WERI-Rb-1 (cell line): ENCODE results near the gene ADGRD2.

ENCODE experiments used
- DNase-seq: peaks from one replicate; pipeline ENCODE4 v3.0.0-alpha.2; 2020
- H3K27ac ChIP-seq: fragments of 250-450 bp; sonication (Bioruptor Pico); 2 replicates; pipeline ENCODE4 v1.5.1; 2020; ENCODE audit warnings: mild to moderate bottlenecking, moderate library complexity
- H3K27me3 ChIP-seq: fragments of 250-450 bp; sonication (Bioruptor Pico); 2 replicates; pipeline ENCODE4 v1.5.1; 2021; ENCODE audit warnings: mild to moderate bottlenecking, low read depth, moderate library complexity; ENCODE audit not compliant: insufficient read depth, severe bottlenecking
- H3K36me3 ChIP-seq: fragments of 250-450 bp; sonication (Bioruptor Pico); 2 replicates; pipeline ENCODE4 v1.5.1; 2020; ENCODE audit warnings: mild to moderate bottlenecking, moderate library complexity
- H3K4me3 ChIP-seq: 2 replicates; pipeline ENCODE4 v1.5.1; 2011; ENCODE audit warnings: low read depth, mild to moderate bottlenecking, control low read depth, low read length
- H3K9me3 ChIP-seq: fragments of 250-450 bp; sonication (Bioruptor Pico); 2 replicates; pipeline ENCODE4 v1.5.1; 2021; ENCODE audit warnings: mild to moderate bottlenecking, moderate library complexity; ENCODE audit not compliant: severe bottlenecking
- TF ChIP-seq, protein P1 (sequence below): IDR thresholded peaks from 2 replicates; pipeline ENCODE4 v1.5.1; 2011; ENCODE audit warnings: low read depth, mild to moderate bottlenecking, control low read depth, inconsistent platforms, low read length

The ADGRD2 gene

DNA sequence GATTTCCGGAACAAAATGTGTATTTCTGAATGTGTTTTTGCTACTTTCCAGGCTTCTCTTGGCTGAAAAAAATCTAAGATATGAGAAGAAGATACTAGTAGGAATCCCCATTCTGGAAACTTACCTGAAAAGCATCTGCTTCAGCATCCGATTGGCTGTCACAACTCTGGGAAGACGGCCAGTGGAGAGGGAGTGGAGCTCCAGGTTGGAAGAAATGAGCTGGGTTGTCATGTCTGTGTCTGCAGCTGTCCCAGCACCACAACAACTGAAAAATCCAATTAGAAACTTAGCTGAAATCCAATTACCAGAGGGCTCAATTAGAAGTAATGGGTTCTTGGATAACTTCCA is 38.0 kb upstream of the ADGRD2 start:
- Histone ChIP-seq H3K4me3 (no peak overlapping the region), H3K9me3 (peaks cover 2% of the 10 kb centered on the region), H3K27me3 (no peaks in the 10 kb centered on the region), H3K27ac (no peak overlapping the region), H3K36me3 (peaks cover 69% of the 10 kb centered on the region)
- TF ChIP-seq, protein P1, sequence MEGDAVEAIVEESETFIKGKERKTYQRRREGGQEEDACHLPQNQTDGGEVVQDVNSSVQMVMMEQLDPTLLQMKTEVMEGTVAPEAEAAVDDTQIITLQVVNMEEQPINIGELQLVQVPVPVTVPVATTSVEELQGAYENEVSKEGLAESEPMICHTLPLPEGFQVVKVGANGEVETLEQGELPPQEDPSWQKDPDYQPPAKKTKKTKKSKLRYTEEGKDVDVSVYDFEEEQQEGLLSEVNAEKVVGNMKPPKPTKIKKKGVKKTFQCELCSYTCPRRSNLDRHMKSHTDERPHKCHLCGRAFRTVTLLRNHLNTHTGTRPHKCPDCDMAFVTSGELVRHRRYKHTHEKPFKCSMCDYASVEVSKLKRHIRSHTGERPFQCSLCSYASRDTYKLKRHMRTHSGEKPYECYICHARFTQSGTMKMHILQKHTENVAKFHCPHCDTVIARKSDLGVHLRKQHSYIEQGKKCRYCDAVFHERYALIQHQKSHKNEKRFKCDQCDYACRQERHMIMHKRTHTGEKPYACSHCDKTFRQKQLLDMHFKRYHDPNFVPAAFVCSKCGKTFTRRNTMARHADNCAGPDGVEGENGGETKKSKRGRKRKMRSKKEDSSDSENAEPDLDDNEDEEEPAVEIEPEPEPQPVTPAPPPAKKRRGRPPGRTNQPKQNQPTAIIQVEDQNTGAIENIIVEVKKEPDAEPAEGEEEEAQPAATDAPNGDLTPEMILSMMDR, result no peak
- DNase-seq, result no peak

DNA sequence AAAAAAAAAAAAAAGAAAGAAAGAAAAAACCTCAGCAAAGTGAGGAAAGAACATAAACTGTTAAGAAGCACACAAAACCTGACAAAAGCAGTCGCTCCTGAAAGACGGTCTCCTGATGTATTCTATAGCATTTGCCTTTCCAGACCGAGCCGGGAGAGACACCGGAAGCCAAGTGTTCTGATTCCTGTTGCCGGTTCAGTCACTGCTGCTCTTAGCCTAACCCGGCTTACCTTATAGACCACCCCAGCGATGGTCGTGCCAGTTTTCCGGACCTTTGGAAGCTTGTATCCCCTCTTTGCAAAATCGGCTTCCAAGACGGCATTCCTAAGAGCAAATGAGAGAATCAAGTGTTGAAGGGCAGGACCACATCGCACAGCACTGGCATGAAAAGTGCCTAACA is 35.6 kb upstream of the ADGRD2 start:
- Histone ChIP-seq H3K27me3 (no peaks in the 10 kb centered on the region), H3K9me3 (peaks cover 2% of the 10 kb centered on the region), H3K36me3 (peaks cover 45% of the 10 kb centered on the region), H3K4me3 (peak overlapping the region; percentile 75), H3K27ac (peak overlapping the region; percentile 75)
- TF ChIP-seq, protein P1, result no peak
- DNase-seq, result no peak

DNA sequence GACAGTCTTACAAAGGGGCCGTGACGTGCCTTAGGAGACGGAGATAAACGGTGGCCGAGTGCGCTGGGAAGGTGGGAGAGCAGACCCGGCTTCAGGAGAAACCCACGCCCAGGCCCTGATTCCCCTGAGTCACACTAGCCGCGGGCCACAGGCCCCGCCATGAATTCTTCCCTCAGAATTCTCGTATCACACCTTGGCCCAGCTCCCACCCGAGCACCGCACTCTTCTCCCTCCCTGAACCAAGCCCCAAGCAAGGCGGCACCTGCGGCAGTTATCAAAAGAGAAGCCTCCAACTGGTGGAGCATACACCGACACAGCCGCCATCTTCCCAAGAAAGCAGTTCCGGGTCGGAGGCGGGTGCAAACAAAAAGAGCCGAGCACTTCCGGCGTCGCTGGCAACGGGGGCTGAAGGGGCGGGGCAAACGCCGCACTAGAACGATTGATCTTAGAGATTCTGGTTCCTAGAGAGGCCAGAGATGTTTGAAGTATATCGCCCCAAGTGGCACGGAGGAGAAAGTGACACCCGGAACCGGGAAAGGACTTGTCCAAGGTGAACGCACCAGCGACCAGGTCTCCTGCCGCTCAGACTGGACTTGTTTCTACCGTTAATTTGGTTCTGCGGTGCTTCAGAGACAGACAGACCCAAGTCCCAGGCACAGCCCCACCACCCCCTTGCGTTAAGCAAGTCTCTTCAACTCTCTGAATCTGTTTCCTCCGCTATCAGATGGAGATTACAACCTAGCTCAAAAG is 35.0 kb upstream of the ADGRD2 start, which contains the start of gene PSMB7:
PSMB7 (minus strand) TSS at position 341 of the 750 bp plus-strand sequence; CDS start at position 324, 17 bp downstream.
- Histone ChIP-seq H3K4me3 (peak within 1 kb of the TSS; percentile 75), H3K36me3 (peaks cover 38% of the 10 kb centered on the region), H3K27ac (peak within 1 kb of the TSS; percentile 75), H3K27me3 (no peaks in the 10 kb centered on the region), H3K9me3 (peaks cover 2% of the 10 kb centered on the region)
- TF ChIP-seq, protein P1, result peak; percentile 89
- DNase-seq, result peak; percentile 99

DNA sequence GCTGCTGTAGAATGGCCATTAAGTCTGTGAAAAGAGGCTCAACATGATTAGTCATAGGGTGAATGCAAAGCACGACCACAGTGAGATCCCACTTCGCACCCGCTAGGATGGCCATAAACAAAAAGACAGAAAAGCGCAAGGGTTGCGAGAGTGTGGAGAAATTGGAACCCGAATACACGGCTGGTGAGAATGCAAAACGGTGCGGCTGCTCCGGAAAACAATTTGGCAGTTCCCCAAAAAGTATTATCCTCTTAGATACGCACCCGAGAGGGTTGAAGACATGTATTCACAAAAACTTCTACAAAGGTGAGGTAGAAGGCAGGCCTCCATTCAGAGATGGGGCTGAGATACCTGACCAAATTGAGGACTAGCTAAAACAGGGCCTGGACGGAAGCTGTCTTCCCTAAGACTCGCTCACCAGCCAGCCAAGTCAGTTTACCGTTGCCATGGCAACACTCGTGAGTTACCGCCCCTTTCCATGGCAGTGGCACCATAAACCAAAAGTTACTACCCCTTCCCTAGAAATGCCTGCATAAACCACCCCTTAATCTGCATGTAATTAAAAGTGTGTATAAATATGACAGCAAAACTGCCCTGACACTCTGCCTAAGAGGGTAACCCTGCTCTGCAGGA is 34.3 kb upstream of the ADGRD2 start:
- no peaks in the 10 kb centered on the region for H3K27me3 ChIP-seq
- DNase-seq, result no peak
- H3K9me3 ChIP-seq, result peaks cover 2% of the 10 kb centered on the region
- H3K36me3 ChIP-seq, result peaks cover 34% of the 10 kb centered on the region
- H3K4me3 ChIP-seq, result peak overlapping the region; percentile 6
- H3K27ac ChIP-seq, result peak overlapping the region; percentile 75
- TF ChIP-seq, protein P1, result no peak

DNA sequence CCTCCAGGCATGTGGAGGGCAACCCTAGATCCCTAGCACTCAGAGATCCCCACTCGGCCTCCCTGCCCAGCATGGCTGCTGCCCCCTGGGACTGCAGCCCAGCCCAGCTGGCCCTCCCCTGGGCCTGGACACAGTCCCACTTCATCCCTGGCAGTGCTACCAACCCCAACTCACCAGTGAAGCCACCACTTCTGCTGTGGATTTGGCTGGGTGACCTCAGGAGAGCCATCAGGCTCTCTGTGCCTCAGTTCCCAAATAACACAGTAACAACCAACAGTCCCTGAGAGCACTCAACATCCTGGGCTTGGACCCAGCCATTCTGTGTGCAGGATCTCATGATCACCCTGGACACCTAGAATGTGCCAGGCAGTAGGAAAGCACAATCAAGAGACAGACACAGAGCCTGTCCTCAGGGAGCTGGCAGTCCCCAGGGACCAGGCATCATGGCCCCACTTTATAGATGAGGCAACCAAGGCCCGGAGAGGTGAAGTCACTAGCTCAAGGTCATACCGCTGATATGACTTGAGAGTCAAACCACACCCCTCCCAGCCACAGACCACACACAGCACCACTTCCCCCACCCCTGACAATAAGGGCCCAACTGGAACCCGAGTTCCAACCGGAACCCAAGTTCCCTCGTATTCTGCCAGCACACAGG is 30.3 kb upstream of the ADGRD2 start:
- DNase-seq, result no peak
- Histone ChIP-seq H3K9me3 (peaks cover 2% of the 10 kb centered on the region), H3K27me3 (no peaks in the 10 kb centered on the region), H3K4me3 (no peak overlapping the region), H3K36me3 (no peaks in the 10 kb centered on the region), H3K27ac (peak overlapping the region; percentile 20; the same call in 1 of the 2 replicates)
- TF ChIP-seq, protein P1, result no peak
